ENCODE measurements around the gene PLD4.

- TF ChIP-seq CTCF (IDR thresholded peaks at IDR 0.05) (no peak), POLR2A (IDR thresholded peaks at IDR 0.05) (no peak), EP300 (IDR thresholded peaks at IDR 0.05) (no peak), POLR2AphosphoS5 (IDR thresholded peaks at IDR 0.05) (no peak)
Measured at GRCh38 chr14:104964546-104964945, 39.9 kb downstream of the PLD4 start.

All from gastroesophageal sphincter (tissue), 3 donors.